COLO829 (cell line): ENCODE measurements around the gene RAB3C.
A peak's percentile ranks its signal among the peaks of the same experiment; 100 is the strongest.

Experiments used
- DNase-seq: peaks from one replicate; pipeline ENCODE4 v3.0.0; 2012; ENCODE audit warnings: low spot score

The RAB3C gene

DNA sequence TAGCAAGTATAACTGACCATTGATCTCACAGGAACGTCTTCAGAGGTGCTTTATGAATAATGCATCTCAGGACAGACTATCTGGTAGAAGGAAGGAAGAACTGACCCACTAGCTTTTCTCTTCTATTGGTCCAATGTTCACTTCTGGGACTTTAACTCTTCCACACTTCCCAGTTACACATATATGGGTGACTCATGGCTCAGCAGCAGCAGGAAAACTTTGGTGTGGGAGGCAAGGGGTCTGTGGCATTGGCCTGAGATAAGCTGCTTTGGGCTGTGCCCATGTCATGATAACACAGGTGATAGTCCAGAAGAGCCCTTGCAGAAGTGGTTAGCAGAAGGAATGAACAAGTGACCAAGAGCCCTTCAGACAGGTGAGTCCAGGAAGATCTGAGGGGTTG, 148.8 kb downstream of the RAB3C start:
- no peak for DNase-seq

DNA sequence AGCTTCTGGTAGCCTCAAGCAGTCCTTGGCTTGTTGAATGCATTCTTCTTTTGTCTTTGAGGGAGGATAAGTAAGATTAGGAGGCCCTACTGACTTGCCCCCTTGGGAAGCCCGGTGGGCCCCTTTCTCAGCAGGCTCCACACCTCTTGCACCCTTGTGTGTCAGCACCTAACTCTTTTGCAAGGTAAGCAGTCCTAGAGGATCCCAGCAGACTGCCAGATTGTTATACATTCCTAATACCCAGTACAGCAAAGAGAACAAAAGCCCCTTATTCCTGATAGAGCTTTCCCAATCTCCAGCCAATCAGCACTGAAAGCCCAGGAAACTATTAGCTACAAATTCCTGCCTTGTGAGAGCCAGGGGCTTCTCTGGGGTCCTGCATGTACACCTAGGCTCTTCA, 152.8 kb downstream of the RAB3C start:
- DNase-seq = peak; percentile 17

DNA sequence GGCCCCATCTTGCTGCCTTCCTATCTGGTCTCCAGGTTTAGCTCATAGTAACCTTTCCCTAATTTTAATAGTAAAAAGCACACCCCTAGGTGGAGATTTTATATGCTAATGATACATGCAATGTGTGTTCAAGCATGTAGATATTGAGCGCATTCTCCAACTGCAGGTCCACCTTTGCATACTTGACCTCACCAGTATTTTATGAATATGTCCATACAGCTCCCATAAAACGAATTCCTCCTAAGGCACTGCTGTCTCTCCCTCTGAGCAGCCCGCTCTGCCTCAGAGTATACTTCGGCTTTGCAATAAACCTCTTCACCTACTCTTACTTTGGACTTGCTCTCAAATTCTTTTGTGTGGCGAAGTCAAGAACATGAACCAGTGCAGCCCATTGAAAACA, 153.3 kb downstream of the RAB3C start:
- no peak for DNase-seq

DNA sequence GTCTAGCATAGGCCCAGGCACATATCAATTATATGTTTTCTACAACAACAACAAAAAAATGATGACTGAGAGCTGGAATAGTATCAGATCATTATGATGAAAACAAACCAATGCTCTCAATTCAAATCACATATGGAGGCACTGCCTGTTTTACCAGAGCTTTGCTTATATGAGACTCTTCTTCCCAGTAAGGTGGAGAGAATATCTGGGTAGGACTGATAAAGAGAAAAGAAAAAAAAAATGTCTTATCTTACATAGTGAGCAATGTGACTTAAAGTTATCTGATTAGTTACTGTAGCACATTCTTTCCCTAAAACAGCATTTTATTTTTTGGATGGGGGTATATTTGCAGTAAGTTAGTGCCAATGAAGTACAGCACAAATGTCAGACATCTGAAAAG, 154.8 kb downstream of the RAB3C start:
- no peak for DNase-seq

DNA sequence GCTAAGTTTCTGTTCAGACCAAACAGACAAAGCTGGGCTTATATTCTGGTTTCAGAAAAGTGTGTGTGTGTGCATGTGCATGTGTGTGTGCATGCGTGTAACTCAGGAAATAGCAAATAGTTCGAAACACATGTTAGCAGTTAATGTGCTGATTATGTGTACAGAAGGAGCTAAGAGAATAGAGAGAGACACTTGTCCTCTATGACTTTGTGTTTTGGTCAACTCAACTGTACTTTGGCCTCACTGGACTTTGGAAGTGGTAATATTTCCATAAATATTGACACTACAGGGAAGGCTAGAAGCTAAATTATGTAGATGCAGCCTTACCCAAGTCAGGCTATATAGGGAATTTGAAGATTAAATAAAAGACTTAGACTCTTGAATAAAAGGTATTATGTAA, 155.5 kb downstream of the RAB3C start:
- DNase-seq = no peak

DNA sequence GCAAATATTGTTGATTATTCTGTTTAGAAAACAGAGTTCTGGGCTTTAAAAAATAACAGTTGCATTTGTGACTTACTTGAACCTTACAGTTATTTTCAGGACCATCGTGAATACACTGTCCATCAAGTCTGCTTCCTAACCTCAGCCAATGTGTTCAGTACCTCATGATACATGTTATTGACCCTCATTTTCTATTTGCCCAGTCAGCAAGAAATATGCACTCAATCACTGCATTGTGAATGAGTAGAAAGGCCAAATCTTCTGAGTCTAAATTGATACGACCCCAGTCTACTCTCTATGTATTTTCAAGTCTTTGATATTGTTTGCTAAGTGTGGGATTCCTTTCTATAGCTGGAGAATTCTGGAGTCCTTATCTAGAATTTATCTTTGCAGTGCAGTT, 156.2 kb downstream of the RAB3C start:
- no peak for DNase-seq

DNA sequence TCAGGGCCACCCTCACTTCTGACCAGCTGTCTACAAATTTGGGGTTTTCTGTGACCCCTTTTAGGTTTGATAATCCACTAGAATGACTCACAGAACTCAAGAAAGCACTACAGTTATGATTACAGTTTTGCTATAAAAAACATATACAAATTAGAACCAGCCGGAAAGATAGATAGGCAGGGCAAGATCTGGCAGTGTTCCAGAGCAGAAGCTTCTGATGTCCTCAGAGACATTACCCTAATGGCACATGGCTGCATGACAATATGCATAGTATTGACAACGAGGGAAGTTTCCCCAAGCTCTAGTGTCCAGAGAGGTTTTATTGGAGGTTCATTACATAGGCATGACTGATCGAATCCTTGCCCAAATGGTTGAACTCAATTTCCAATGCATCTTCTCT, 158.1 kb downstream of the RAB3C start:
- DNase-seq = no peak

DNA sequence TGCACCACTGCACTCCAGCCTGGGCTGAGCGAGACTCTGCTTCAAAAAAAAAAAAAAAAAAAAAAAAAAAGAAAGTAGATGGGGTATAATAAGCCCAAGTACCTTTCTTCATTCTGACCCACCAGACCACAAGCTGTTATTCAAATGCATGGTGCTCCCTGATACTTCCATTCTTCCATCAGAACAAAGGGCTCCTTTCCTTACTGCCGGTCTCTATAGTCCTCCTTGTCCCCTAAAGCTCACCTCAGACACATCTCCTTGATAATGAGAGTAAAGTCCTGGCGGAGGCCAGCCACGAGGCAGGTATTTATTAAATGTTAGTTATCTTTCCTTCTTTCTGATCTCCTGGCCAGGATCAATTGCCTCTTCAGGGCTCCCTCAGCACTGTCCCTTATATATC, 162.5 kb downstream of the RAB3C start:
- no peak for DNase-seq

DNA sequence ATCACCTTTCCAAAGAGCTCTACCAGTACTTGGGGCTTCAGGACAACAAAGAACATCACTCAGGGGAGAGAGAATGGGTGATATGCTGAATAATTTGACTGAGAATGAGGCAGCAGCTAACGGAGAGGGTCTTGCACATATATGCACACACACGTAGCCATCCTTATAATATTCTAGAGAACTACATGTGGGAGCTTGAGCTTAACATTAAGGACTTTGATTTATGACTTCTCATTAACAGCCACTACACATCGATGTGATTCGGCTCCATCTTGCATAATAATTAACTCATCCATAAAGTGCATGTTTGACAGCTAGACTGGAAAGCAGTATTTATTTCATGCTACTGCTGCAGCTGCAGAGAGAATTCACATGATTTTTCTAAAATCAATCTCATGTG, 163.4 kb downstream of the RAB3C start:
- no peak for DNase-seq

DNA sequence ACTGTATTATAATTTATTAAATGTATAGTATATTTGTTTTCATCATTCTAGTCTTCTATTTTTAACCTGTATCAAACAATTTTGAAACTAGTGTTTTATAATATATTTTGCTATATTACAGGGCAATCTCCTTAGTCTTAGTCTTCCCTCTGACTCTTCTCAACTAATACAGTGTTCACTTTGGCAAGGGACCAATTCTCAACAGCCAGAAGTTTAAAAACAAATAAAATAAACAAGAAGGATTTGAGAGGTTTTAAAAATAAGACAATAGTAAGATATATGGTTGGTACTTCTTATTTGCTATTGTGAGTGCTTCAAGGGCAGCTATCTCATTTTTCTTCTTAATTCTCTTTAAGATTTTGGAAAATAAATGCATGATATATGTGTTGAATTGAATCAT, 167.2 kb downstream of the RAB3C start:
- DNase-seq = no peak

DNA sequence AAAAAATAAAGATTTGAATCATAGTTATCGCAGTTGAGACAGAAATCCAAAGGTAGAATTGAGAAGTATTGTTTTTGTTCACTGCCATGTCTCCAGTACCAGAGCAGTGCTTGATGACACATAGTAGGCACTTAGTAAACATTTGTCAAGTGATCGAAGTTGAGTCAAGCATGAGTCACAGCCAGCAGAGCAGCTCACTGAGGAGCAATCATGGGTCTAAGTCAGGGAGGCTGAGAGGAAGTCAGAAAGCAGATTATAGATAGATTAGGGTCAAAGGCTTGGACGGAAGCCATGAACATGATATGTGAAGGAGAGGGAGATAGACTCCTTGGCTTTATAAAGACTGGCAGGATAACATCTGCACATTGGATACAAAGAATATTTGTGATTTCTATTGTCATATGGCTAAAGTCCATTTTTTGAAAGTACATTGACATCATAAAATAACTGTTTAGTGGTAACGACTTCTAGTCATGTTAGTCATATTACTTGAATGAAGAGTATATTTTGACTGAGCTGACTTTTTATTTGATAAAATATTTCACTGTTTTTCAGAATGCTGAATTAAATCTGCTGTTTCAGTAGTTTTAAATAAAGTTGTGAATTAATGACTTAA, 168.5 kb downstream of the RAB3C start:
- DNase-seq = no peak

DNA sequence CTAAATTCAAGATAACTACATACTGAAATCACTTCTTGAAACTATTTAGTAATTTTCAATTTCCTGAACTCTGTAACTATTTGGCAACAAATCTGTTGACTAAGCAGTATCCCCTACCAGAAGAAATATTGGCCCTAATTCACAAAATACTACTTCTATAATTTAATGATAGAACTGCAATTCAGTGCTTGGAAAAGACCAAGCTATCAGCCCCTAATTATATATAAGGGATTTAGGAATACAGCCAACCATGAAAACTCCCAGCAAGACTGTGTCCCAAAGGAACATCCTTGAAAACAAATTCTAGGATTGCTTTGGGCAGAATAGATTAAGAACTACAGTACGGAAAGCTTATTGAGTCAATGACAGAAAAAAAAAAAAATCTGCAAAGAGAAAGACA, 169.2 kb downstream of the RAB3C start:
- DNase-seq = no peak

DNA sequence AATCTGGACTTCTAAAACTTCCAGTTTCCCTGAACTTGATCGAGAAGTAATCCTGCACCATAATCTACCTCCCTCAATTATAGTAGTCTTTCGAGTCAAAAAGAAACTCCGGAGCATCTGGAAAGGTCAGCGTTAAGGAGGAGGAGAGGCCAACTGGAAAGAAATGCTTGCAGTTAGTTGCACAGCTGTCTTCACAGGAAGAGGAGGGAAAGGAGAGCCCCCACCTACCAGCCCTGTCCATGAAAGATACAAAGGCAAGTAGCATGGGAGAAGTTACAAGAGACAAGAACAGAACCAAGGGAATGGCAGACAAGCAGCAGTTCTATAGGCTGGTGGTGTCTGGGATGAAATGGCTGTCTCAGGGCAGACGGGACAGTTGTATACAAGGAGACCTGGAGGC, 170.6 kb downstream of the RAB3C start:
- no peak for DNase-seq

DNA sequence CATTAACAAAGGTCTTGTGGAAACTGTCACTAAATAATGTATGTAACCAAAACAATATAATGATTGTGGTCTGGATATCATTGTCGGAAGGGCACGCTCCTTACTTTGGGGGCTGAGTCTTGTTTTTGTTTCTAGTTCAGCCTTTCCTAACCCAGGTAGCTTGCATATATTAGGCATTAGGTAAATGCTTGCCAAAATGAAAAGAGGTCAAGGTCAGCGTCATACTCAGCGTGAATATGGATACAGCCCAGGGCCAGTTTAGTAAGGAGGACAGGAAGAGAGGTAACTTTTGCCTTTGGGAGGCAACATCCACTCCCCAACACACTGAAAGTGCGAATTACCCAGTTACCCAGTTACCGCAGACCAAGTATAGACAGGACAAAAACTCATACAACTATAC, 171.4 kb downstream of the RAB3C start:
- no peak for DNase-seq

DNA sequence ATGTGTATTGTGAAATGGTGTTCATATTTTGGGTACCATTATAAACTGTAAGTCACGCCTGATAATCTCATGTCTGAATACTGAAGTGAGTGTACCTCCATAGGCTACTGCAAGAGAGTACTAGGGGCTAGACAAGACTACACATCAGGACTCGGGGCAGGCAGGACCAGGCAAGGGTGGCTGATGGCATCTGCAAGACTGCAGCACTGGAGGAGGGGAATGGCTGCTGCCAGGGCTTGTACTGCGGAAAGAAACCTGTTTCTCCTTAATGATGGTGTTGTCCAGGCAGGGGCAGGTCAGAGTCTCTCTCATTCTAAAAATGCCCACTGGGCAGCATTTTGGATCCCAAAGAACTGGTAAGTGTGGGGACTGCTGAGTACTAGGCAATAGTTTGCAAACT, 172.5 kb downstream of the RAB3C start:
- no peak for DNase-seq

DNA sequence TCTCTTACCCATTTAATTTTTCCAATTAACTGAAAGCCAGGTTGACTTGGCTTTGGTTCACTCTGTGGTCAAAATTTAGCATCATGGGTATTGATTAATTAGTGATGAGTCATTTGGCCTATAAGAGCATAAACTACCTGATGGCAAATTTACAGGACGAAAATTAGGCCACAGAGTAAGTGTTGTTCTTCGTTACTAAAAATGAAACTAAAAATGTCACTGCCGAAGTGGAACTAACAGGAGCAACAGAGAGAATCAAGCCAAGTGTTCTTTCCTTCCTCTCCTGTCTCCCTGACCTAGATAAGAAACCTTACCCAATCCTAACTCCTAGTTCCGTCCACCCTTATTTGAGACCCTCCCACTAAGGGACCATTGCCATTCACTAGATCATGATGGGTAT, 176.9 kb downstream of the RAB3C start:
- DNase-seq = no peak

DNA sequence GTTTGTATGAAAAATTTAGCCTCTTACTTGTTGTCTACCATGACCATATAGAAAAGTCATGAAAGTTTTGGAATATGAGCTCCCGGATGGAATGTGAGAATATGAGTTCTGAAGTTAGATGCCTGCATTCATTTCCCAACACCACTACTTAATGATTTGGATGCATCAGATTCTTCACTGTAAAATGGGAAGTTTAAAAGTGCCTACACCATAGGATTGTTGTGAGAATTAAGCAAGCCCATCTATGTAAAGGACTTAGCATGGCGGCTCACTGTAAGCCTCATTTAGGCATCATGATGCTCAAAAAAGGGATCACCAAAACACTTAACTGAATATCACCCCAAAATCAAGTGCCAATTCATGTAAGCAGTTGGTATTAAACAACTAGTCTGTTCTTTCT, 177.3 kb downstream of the RAB3C start:
- no peak for DNase-seq

DNA sequence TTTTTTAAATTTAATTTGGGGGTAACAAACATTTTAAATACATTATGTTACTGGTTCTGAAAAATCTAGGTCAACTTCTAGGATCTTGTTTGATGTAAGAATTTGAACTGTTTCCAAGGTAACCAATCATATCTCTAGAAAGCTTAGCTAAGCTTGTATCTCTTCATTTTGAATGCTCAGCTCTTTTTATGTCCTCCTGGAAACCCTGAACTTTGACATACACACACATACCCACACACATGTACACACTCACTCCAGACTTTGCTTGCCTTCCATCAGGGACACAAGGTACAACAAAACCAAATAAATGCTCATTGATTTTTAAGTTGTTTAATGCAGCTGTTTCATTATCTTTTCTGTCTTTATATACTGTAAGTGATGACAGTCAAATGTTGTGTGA, 178.5 kb downstream of the RAB3C start:
- no peak for DNase-seq

DNA sequence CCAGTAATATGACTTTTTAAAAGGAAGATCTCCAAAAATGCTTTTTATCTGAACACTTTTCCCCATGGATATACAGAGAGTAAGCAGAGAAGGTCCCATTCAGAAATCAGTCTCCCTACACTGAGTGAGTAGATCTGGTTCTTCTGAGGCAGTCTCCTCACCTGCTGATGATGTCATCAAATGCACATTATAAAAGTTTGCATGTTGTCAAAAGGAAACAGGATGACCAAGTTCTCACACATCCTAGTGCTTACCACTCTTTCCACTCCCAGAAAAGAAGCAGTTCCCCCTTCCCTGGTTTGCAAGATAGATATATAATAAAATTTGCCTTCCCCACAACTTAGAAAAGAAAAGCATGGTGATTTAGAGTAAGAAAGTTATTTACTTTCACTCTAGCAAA, 180.5 kb downstream of the RAB3C start:
- DNase-seq = no peak

DNA sequence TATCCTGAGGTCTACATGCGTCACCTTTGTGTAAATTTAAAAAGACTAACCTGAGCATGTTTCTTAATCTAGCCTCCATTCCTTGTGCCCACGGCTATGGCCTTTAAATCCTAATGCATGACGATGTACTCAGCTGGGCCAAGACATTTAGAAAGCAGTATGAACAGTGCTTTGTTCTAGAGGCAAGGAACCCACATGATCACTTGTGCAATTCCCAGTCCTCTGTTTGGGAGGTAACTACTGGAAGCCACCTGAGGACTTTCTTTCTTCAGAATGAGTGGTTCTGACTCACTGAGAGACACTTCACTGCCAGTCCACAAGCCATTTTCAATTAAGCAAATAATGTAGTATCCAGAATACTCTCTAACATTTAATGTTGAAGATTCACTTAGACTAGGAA, 181.3 kb downstream of the RAB3C start:
- DNase-seq = peak; percentile 6

DNA sequence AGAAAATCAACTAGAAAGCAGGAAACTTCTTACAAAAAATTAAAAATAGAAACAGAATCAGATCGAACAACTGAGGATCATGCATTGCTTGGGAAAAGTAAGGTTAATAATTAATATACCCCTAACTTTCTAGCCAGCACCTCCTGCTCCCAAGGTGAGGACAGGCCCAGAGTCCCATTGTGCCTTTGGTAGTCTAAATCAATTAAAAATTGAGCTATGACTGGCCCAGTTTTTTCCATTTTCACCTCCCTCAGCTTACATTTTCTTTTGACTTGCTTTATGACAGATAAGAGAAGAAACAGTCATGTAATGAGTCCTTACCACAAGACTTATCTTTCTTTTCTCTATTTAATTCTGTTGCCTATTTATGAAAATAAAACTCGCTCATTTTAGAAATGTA, 182.2 kb downstream of the RAB3C start:
- DNase-seq = no peak

DNA sequence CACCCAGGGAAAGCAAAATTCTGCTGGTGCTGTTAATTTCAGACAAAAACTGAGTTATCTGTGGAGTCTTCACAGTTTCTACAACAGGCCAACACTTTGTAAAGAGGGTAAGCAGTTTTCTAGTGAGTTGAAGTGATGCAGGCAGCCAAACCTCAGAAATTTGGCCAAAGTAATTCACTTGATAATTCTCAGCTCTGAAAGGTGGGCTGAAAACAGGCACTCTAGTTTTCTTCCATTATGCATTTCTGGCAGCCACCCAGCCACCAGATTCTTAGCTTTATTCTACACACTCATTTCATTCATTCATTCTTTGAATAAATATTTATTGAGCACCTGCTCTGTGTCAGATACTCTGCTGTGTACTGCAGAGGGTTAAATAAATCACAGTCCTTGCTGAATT, 184.2 kb downstream of the RAB3C start:
- DNase-seq = no peak

DNA sequence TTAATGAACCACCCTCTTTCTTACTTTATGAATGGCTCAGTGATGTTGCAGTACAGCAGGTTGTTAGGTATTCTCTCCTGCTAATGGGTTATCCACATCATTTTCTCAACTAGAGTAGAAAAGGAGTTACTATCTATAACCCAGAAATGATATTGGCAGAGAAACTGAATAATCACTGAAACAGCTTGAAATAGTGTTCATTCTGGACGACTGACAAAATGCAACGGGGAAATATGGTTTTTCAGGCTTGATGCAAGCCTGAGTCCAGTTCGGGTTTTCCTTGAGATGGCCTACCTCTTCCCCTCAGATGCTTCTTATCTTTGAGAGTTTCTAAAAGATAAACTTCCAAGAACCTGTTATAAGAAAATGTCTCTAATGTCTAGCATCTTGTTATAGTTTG, 187.3 kb downstream of the RAB3C start:
- no peak for DNase-seq

DNA sequence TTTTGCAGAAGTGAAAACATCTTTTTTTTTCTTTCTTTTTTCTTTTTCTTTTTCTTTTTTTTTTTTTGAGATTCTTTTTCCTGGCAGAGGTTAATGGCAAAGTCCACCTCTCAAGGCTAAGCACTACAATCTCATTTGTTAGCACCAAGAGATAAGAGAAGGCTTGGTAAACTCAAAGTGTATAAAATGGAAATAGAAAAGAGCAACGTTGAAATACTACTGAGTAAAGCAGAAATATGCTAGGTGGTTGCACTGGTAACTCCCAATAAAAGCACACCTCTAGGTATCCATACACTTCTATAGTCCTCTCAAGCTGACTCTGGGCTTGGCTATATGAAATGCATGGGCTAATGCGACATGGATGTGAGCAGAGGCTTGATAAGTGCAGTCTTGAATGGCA, 188.9 kb downstream of the RAB3C start:
- no peak for DNase-seq
